GM12878 (cell line): Measurements from ENCODE around the gene ZNF142. TPM values are rescaled to one million over a fixed set of nuclear protein-coding genes. Genes with fewer than 3 reads are reported as not detected.

Experiments
- ATAC-seq: fragments of 200-7000 bp; cut with Tn5 transposase; 3 replicates; pipeline ENCODE4 v1.9.1; 2020; ENCODE audit warnings: mild to moderate bottlenecking, moderate library complexity
- BruUV-seq: library from RNA; stranded (reverse); fragments of 400-500 nt; replicated peaks from 2 replicates; lab custom pipeline; 2021; lab: Mats Ljungman, UMichigan
- CTCF ChIA-PET: fragments of 300-600 bp; sonication (Branson Sonifier 250); formaldehyde crosslinking; extraction: SDS; loops from one replicate; lab custom pipeline; 2021; ENCODE audit warnings: inconsistent platforms; lab: Yijun Ruan, JAX
- POLR2A ChIA-PET: fragments of 350-600 bp; formaldehyde crosslinking; extraction: SDS; loops from one replicate; lab custom pipeline; 2021; ENCODE audit warnings: inconsistent platforms; lab: Charles Lee
- RAD21 ChIA-PET: fragments of 300-600 bp; sonication (Branson Sonifier 250); formaldehyde crosslinking; loops from one replicate; lab custom pipeline; 2023; ENCODE audit warnings: antibody characterized with exemption; ENCODE audit not compliant: unreplicated experiment; lab: Charles Lee
- SMC1A ChIA-PET: fragments of 300-600 bp; sonication (Branson Sonifier 250); formaldehyde crosslinking; loops from one replicate; lab custom pipeline; 2023; ENCODE audit not compliant: unreplicated experiment, uncharacterized antibody; lab: Charles Lee
- DNase-seq: peaks from one replicate; pipeline ENCODE4 v3.0.0-alpha.2; 2011; ENCODE audit warnings: low read depth, low spot score
- FAIRE-seq: peaks from 3 replicates; lab custom pipeline; 2011; peaks lifted over from hg19 to GRCh38; lab: Jason Lieb, UNC
- H2AFZ ChIP-seq: 2 replicates; pipeline ENCODE4 v1.6.0; 2011; ENCODE audit warnings: low read depth, low read length, control low read depth; ENCODE audit not compliant: control insufficient read depth
- H3K27ac ChIP-seq: 2 replicates; pipeline ENCODE4 v1.5.1; 2011; ENCODE audit warnings: control low read depth; ENCODE audit not compliant: control insufficient read depth, insufficient read depth
- H3K27me3 ChIP-seq, 2 experiments: replicated peaks in 1 of 2; 2 replicates each; pipeline versions ENCODE4 v1.6.0 to v1.6.1; 2011; ENCODE audit warnings: low read length in 1 of 2; ENCODE audit not compliant: control insufficient read depth in 2 of 2, insufficient read depth in 2 of 2
- H3K36me3 ChIP-seq, 2 experiments: 2 replicates each; pipeline ENCODE4 v1.5.1; 2011; ENCODE audit warnings: low read length in 1 of 2; ENCODE audit not compliant: control insufficient read depth in 2 of 2, insufficient read depth in 2 of 2
- H3K4me1 ChIP-seq: 2 replicates; pipeline ENCODE4 v1.6.1; 2011; ENCODE audit warnings: mild to moderate bottlenecking, low read length, moderate library complexity, mixed read lengths; ENCODE audit not compliant: control insufficient read depth, insufficient read depth
- H3K4me2 ChIP-seq: 2 replicates; pipeline ENCODE4 v1.6.0; 2011; ENCODE audit warnings: control low read depth; ENCODE audit not compliant: control insufficient read depth, insufficient read depth
- H3K4me3 ChIP-seq: fragments of 200-600 bp; sonication (generic); 2 replicates; pipeline ENCODE4 v1.5.1; 2016
- H3K79me2 ChIP-seq: 2 replicates; pipeline ENCODE4 v1.6.0; 2011; ENCODE audit warnings: low read length; ENCODE audit not compliant: control insufficient read depth, insufficient read depth
- H3K9ac ChIP-seq: 2 replicates; pipeline ENCODE4 v1.8.0; 2011; ENCODE audit warnings: low read length, control low read depth, mixed read lengths; ENCODE audit not compliant: control insufficient read depth, insufficient read depth
- H3K9me3 ChIP-seq: replicated peaks from 3 replicates; pipeline ENCODE4 v1.5.1; 2011; ENCODE audit warnings: mild to moderate bottlenecking, low read length; ENCODE audit not compliant: control insufficient read depth, insufficient read depth
- H4K20me1 ChIP-seq: 2 replicates; pipeline ENCODE4 v1.6.0; 2011; ENCODE audit not compliant: control insufficient read depth, insufficient read depth
- BCLAF1 ChIP-seq: fragments of 450-650 bp; IDR thresholded peaks from 2 replicates; pipeline ENCODE4 v1.6.1; 2017; ENCODE audit warnings: antibody characterized with exemption, mild to moderate bottlenecking, moderate library complexity
- EP300 ChIP-seq, 2 experiments: fragments of 150-350 bp in 1 of 2; IDR thresholded peaks; 2 replicates each; pipeline ENCODE4 v1.6.1; 2011 to 2012; ENCODE audit warnings: low read depth in 2 of 2, low read length in 2 of 2, borderline replicate concordance in 1 of 2, improper control_type of control experiment in 1 of 2, inconsistent platforms in 1 of 2; ENCODE audit not compliant: control insufficient read depth in 1 of 2
- EZH2 ChIP-seq: IDR thresholded peaks from 2 replicates; pipeline ENCODE4 v1.6.1; 2012; ENCODE audit warnings: low read depth, mild to moderate bottlenecking, control low read depth, inconsistent platforms, low read length, borderline replicate concordance; ENCODE audit not compliant: control insufficient read depth
- IKZF1 ChIP-seq: fragments of 450-650 bp; conservative IDR thresholded peaks from 2 replicates; pipeline ENCODE4 v1.6.1; 2017; ENCODE audit warnings: antibody characterized with exemption, mild to moderate bottlenecking
- KLF5 ChIP-seq: fragments of 450-650 bp; IDR thresholded peaks from 2 replicates; pipeline ENCODE4 v1.6.1; 2014; ENCODE audit warnings: mild to moderate bottlenecking; ENCODE audit not compliant: partially characterized antibody
- MLLT1 ChIP-seq: fragments of 450-650 bp; IDR thresholded peaks from 2 replicates; pipeline ENCODE4 v1.6.1; 2016; ENCODE audit warnings: mild to moderate bottlenecking
- NFYA ChIP-seq: IDR thresholded peaks from 2 replicates; pipeline ENCODE4 v1.6.1; 2011; ENCODE audit warnings: low read depth, mild to moderate bottlenecking, low read length, improper control_type of control experiment, borderline replicate concordance
- PBX3 ChIP-seq: IDR thresholded peaks from 2 replicates; pipeline ENCODE4 v1.6.1; 2011; ENCODE audit warnings: mild to moderate bottlenecking, low read depth, low read length, moderate library complexity; ENCODE audit not compliant: insufficient replicate concordance
- RAD21 ChIP-seq: IDR thresholded peaks from 2 replicates; pipeline ENCODE4 v1.6.1; 2011; ENCODE audit warnings: mild to moderate bottlenecking, low read depth, low read length, moderate library complexity; ENCODE audit not compliant: insufficient read depth
- YY1 ChIP-seq: IDR thresholded peaks from 2 replicates; pipeline ENCODE4 v1.6.1; 2011; ENCODE audit warnings: low read depth, mild to moderate bottlenecking, low read length
- WGBS: methylation state at CpG from one replicate; pipeline ENCODE4 v1.1.6; 2016; ENCODE audit warnings: low lambda C conversion rate; ENCODE audit not compliant: insufficient replicate concordance, insufficient coverage; ENCODE audit errors: missing lambda C conversion rate; 5-methylcytosine and 5-hydroxymethylcytosine counted together
- in situ Hi-C: fragments of 300-500 bp; cut with MboI; formaldehyde crosslinking; loops from 9 replicates; pipeline ENCODE4 v1.14.3; 2018; ENCODE audit warnings: mixed read lengths
- intact Hi-C: fragments of 100-400 bp; cut with micrococcal nuclease; formaldehyde crosslinking; loops from one replicate; pipeline ENCODE4 v1.14.2; 2022; ENCODE audit not compliant: unreplicated experiment
- polyA plus RNA-seq, 11 experiments: library from polyadenylated mRNA; depleted of rRNA in 4 of 11; unstranded in 6 of 11; stranded (reverse) in 5 of 11; fragments of >200 nt; fragmentation: Nextera tagmentation in 4 of 11; fragmentation: Illumina TruSeq in 1 of 11; extraction: Ambion mirVana in 4 of 11; extraction: Trizol in 1 of 11; gene quantifications; 1 replicate in 1 of 11; 2 replicates in 10 of 11; pipeline versions ENCODE4 v1.2.1 to v1.2.3, GENCODE V29; 2011 to 2016; ENCODE audit warnings: inconsistent platforms in 2 of 11, missing spikeins in 2 of 11, low read depth in 1 of 11
- total RNA-seq, 4 experiments: library from RNA; depleted of rRNA in 3 of 4; stranded (reverse); fragments of >200 nt in 3 of 4; fragmentation: Illumina TruSeq in 1 of 4; extraction: Trizol in 1 of 4; gene quantifications; 2 replicates each; pipeline versions ENCODE4 v1.2.1 to v1.2.3, GENCODE V29; 2013 to 2021

ZNF142 gene
- total and polyA plus RNA-seq, 10 of the 15 experiments (the other 5 are each of a cell fraction or from before 2014, with no cell fraction given) = 1.3 to 40.9 (median 15.0) TPM

GRCh38 chr2:218631837-218632236 is 27.6 kb downstream of the ZNF142 start:
- Histone ChIP-seq H3K79me2 (no peaks in the 10 kb centered on the region), H3K4me1 (no peaks in the 10 kb centered on the region), H2AFZ (no peak overlapping the region), H3K9ac (no peak overlapping the region), H3K4me2 (no peak overlapping the region), H3K9me3 (no peaks in the 10 kb centered on the region), H3K36me3 (peaks cover 2 to 8% of the 10 kb centered on the region in 2 experiments; a peak in 3 of 4 replicates), H3K27ac (no peak overlapping the region), H3K27me3 (no peaks in the 10 kb centered on the region), H3K4me3 (no peak overlapping the region), H4K20me1 (no peaks in the 10 kb centered on the region)
- intact Hi-C loops = no loop called here
- no TSS peak for BruUV-seq
- ChIA-PET SMC1A (no interaction called here), POLR2A (no interaction called here), CTCF (interaction anchor here (0.6 to 1.2 kb wide), 2 partner anchors 12 to 23 kb away, joined by 3 to 4 read pairs; no protein-coding TSS in a partner anchor), RAD21 (no interaction called here)
- in situ Hi-C loops = no loop called here
- DNase-seq (no peak), ATAC-seq (no peak), FAIRE-seq (no peak)
- WGBS = 75% methylated on average over 4 of the region's 4 CpGs
- TF ChIP-seq KLF5 (no peak), IKZF1 (no peak), NFYA (no peak), EZH2 (no peak)

- H3K4me3 ChIP-seq = no peak overlapping the region
- intact Hi-C loops = no loop called here
- BruUV-seq = no TSS peak
- RAD21 ChIA-PET = no interaction called here
- no peak overlapping the region for H3K9ac ChIP-seq
- DNase-seq = no peak
- no peaks in the 10 kb centered on the region for H3K36me3 ChIP-seq
- 97% methylated on average over 4 of the region's 4 CpGs for WGBS
- H3K27me3 ChIP-seq = no peaks in the 10 kb centered on the region
- no peaks in the 10 kb centered on the region for H3K9me3 ChIP-seq
- POLR2A ChIA-PET = no interaction called here
- H3K4me1 ChIP-seq = no peaks in the 10 kb centered on the region
- H4K20me1 ChIP-seq = no peaks in the 10 kb centered on the region
- H2AFZ ChIP-seq = no peak overlapping the region
- H3K79me2 ChIP-seq = no peaks in the 10 kb centered on the region
- no peak overlapping the region for H3K4me2 ChIP-seq
- no peak for TF ChIP-seq RAD21
- TF ChIP-seq PBX3 = no peak
- no peak for TF ChIP-seq KLF5
- no peak for TF ChIP-seq MLLT1
- TF ChIP-seq YY1 = no peak
- no peak for TF ChIP-seq EP300 (IDR thresholded peaks at IDR 0.05; ENCODE audit: borderline replicate concordance in 1 of 2, control insufficient read depth in 1 of 2, low read depth in 2 of 2, low read length in 2 of 2)
- no peak for TF ChIP-seq BCLAF1
- TF ChIP-seq, all 136 proteins: peak for 0
- SMC1A ChIA-PET = no interaction called here
- ATAC-seq = no peak
- no peak for FAIRE-seq
- in situ Hi-C loops = no loop called here
- no peak overlapping the region for H3K27ac ChIP-seq
- CTCF ChIA-PET = no interaction called here
Observed at GRCh38 chr2:218627939-218628338, 31.5 kb downstream of the ZNF142 start.
